GM23338 (cell line): ENCODE data around the gene PAPOLB. TPM values are rescaled to one million over a fixed set of nuclear protein-coding genes. Genes with fewer than 3 reads are reported as not detected.

Experiments
- ATAC-seq: fragments of 200-7000 bp; cut with Tn5 transposase; 3 replicates; pipeline ENCODE4 v1.9.1; 2020
- DNase-seq: peaks from one replicate; pipeline ENCODE4 v3.0.0-alpha.2; 2015; ENCODE audit warnings: low spot score
- H2AFZ ChIP-seq: fragments of 200-600 bp; sonication (generic); 2 replicates; pipeline ENCODE4 v1.8.0; 2016; ENCODE audit warnings: antibody characterized with exemption, mild to moderate bottlenecking, moderate library complexity
- H3F3A ChIP-seq: fragments of 200-600 bp; sonication (generic); replicated peaks from 2 replicates; pipeline ENCODE4 v1.8.0; 2017; ENCODE audit warnings: antibody characterized with exemption, mixed run types, low read depth
- H3K27ac ChIP-seq: fragments of 200-600 bp; sonication (generic); 2 replicates; pipeline ENCODE4 v1.6.1; 2016; ENCODE audit warnings: low read depth
- H3K27me3 ChIP-seq: fragments of 200-600 bp; sonication (generic); 2 replicates; pipeline ENCODE4 v1.8.0; 2016; ENCODE audit warnings: mild to moderate bottlenecking, mixed run types, moderate library complexity; ENCODE audit not compliant: insufficient read depth
- H3K36me3 ChIP-seq: fragments of 200-600 bp; sonication (generic); 2 replicates; pipeline ENCODE4 v1.8.0; 2016; ENCODE audit warnings: mild to moderate bottlenecking; ENCODE audit not compliant: insufficient read depth
- H3K4me1 ChIP-seq: fragments of 200-600 bp; sonication (generic); 2 replicates; pipeline ENCODE4 v1.8.0; 2016; ENCODE audit warnings: mild to moderate bottlenecking, moderate library complexity; ENCODE audit not compliant: insufficient read depth
- H3K4me2 ChIP-seq: fragments of 200-600 bp; sonication (generic); 2 replicates; pipeline ENCODE4 v1.7.1; 2017; ENCODE audit warnings: mixed run types
- H3K4me3 ChIP-seq: fragments of 200-600 bp; sonication (generic); 2 replicates; pipeline ENCODE4 v1.6.1; 2016; ENCODE audit warnings: mixed run types
- H3K79me2 ChIP-seq: fragments of 200-600 bp; sonication (generic); replicated peaks from 2 replicates; pipeline ENCODE4 v1.8.0; 2017; ENCODE audit warnings: mild to moderate bottlenecking; ENCODE audit not compliant: insufficient read depth
- H3K9me2 ChIP-seq: fragments of 200-600 bp; sonication (generic); 2 replicates; pipeline ENCODE4 v1.8.0; 2017; ENCODE audit not compliant: insufficient read depth
- H4K20me1 ChIP-seq: fragments of 200-600 bp; sonication (generic); replicated peaks from 2 replicates; pipeline ENCODE4 v1.8.0; 2017; ENCODE audit warnings: mild to moderate bottlenecking; ENCODE audit not compliant: insufficient read depth
- H3K27ac Mint-ChIP-seq: 2 replicates; pipeline ENCODE4 v1.8.0; 2020; ENCODE audit warnings: inconsistent platforms, mild to moderate bottlenecking, moderate library complexity, mixed read lengths
- H3K27me3 Mint-ChIP-seq: 3 replicates; pipeline ENCODE4 v1.8.0; 2022; ENCODE audit warnings: low read depth, mild to moderate bottlenecking, moderate library complexity, mixed read lengths, inconsistent platforms; ENCODE audit not compliant: insufficient read depth, poor library complexity
- H3K36me3 Mint-ChIP-seq: 3 replicates; pipeline ENCODE4 v1.8.0; 2021; ENCODE audit warnings: low read depth, mild to moderate bottlenecking, inconsistent platforms, moderate library complexity, mixed read lengths
- H3K4me1 Mint-ChIP-seq: 3 replicates; pipeline ENCODE4 v1.8.0; 2020; ENCODE audit warnings: mild to moderate bottlenecking, inconsistent platforms, mixed read lengths
- H3K4me3 Mint-ChIP-seq: 3 replicates; pipeline ENCODE4 v1.8.0; 2021; ENCODE audit warnings: moderate library complexity, mild to moderate bottlenecking, inconsistent platforms, mixed read lengths
- H3K9me3 Mint-ChIP-seq: 3 replicates; pipeline ENCODE4 v1.8.0; 2020; ENCODE audit warnings: moderate library complexity, mild to moderate bottlenecking, inconsistent platforms, mixed read lengths
- EZH2 ChIP-seq: fragments of 200-600 bp; sonication (generic); IDR thresholded peaks from one replicate; pipeline ENCODE4 v1.8.0; 2017; ENCODE audit warnings: antibody characterized with exemption, mild to moderate bottlenecking, low read depth; ENCODE audit not compliant: unreplicated experiment
- EZH2phosphoT487 ChIP-seq: fragments of 200-600 bp; sonication (generic); IDR thresholded peaks from one replicate; pipeline ENCODE4 v1.8.1; 2018; ENCODE audit warnings: antibody characterized with exemption; ENCODE audit not compliant: unreplicated experiment
- JUNB ChIP-seq: IDR thresholded peaks from one replicate; pipeline ENCODE4 v1.6.1; 2016; ENCODE audit warnings: antibody characterized with exemption; ENCODE audit not compliant: unreplicated experiment
- NANOG ChIP-seq: IDR thresholded peaks from 2 replicates; pipeline ENCODE4 v1.6.1; 2016; ENCODE audit warnings: antibody characterized with exemption, borderline replicate concordance
- POLR2AphosphoS5 ChIP-seq: IDR thresholded peaks from 2 replicates; pipeline ENCODE4 v1.6.1; 2016; ENCODE audit warnings: antibody characterized with exemption, low read depth
- STAT1 ChIP-seq: IDR thresholded peaks from one replicate; pipeline ENCODE4 v1.6.1; 2016; ENCODE audit warnings: antibody characterized with exemption; ENCODE audit not compliant: unreplicated experiment
- ZNF331 ChIP-seq: fragments of 250-450 bp; sonication (Bioruptor Pico); IDR thresholded peaks from 2 replicates; pipeline ENCODE4 v1.5.0; 2020; ENCODE audit warnings: low read depth, mild to moderate bottlenecking, moderate library complexity
- polyA plus RNA-seq: library from polyadenylated mRNA; unstranded; fragments of >200 nt; fragmentation: Nextera tagmentation; extraction: Ambion mirVana; gene quantifications from 2 replicates; pipeline ENCODE4 v1.2.1, GENCODE V29; 2016
- total RNA-seq: library from RNA; depleted of rRNA; stranded (reverse); fragments of >200 nt; shearing (Covaris generic); gene quantifications from 2 replicates; pipeline ENCODE4 v1.2.3, GENCODE V29; 2014
- TF ChIP-seq, protein P1 (sequence below): IDR thresholded peaks from 2 replicates; pipeline ENCODE4 v1.6.1; 2016; ENCODE audit warnings: antibody characterized with exemption
- TF ChIP-seq, protein P2 (sequence below): IDR thresholded peaks from one replicate; pipeline ENCODE4 v1.6.1; 2018; ENCODE audit warnings: antibody characterized with exemption; ENCODE audit not compliant: unreplicated experiment
- TF ChIP-seq, protein P3 (sequence below), 2 experiments: fragments of 200-600 bp in 1 of 2; sonication (generic) in 1 of 2; conservative IDR thresholded peaks; 2 replicates each; pipeline versions ENCODE4 v1.5.1 to v1.6.1; 2016 to 2017; ENCODE audit warnings: antibody characterized with exemption in 2 of 2, low read depth in 2 of 2, mild to moderate bottlenecking in 2 of 2, moderate library complexity in 1 of 2
- TF ChIP-seq, protein P4 (sequence below): fragments of 250-450 bp; sonication (Bioruptor Pico); IDR thresholded peaks from 2 replicates; pipeline ENCODE4 v1.5.0; 2020; ENCODE audit warnings: mild to moderate bottlenecking, moderate library complexity

Gene PAPOLB
- total and polyA plus RNA-seq, 2 experiments from 2014 or later = 0.08 to 0.42 TPM

DNA sequence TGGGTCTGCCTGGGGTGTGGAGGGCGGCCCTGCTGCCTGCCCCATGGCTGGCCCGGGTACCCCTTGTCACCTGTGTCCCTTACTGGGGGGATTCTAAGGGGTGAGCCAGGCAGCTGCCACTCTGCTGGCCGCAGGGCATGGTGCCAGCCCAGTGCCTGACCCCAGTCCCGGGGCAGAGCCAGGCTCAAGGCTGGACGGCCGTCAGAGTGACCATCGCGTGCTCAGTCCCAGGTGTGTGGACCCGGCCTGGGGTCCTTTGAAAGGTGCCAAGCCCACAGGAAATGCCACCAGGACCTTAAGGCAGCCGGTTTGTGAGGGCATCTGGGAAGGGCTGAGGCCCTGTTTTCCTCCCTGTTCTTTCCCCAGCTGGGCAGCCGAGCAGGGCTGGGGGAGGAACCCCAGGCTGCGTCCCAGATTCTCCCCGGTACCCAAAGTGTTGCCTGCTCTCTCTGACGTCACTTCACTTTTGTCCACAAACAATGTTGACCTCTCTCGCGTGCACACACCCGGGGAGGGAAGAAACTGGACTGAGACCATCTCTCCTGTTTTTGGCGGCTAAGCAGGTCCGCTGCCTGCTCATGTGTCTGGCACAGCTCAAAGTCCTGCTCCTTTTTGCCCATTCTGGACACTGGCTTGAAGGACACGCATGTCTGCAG is 37.6 kb downstream of the PAPOLB start (continued):
- TF ChIP-seq, protein P1, sequence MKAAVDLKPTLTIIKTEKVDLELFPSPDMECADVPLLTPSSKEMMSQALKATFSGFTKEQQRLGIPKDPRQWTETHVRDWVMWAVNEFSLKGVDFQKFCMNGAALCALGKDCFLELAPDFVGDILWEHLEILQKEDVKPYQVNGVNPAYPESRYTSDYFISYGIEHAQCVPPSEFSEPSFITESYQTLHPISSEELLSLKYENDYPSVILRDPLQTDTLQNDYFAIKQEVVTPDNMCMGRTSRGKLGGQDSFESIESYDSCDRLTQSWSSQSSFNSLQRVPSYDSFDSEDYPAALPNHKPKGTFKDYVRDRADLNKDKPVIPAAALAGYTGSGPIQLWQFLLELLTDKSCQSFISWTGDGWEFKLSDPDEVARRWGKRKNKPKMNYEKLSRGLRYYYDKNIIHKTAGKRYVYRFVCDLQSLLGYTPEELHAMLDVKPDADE = no peak
- no peak for TF ChIP-seq POLR2AphosphoS5
- TF ChIP-seq, protein P2, sequence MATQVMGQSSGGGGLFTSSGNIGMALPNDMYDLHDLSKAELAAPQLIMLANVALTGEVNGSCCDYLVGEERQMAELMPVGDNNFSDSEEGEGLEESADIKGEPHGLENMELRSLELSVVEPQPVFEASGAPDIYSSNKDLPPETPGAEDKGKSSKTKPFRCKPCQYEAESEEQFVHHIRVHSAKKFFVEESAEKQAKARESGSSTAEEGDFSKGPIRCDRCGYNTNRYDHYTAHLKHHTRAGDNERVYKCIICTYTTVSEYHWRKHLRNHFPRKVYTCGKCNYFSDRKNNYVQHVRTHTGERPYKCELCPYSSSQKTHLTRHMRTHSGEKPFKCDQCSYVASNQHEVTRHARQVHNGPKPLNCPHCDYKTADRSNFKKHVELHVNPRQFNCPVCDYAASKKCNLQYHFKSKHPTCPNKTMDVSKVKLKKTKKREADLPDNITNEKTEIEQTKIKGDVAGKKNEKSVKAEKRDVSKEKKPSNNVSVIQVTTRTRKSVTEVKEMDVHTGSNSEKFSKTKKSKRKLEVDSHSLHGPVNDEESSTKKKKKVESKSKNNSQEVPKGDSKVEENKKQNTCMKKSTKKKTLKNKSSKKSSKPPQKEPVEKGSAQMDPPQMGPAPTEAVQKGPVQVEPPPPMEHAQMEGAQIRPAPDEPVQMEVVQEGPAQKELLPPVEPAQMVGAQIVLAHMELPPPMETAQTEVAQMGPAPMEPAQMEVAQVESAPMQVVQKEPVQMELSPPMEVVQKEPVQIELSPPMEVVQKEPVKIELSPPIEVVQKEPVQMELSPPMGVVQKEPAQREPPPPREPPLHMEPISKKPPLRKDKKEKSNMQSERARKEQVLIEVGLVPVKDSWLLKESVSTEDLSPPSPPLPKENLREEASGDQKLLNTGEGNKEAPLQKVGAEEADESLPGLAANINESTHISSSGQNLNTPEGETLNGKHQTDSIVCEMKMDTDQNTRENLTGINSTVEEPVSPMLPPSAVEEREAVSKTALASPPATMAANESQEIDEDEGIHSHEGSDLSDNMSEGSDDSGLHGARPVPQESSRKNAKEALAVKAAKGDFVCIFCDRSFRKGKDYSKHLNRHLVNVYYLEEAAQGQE = no peak

DNA sequence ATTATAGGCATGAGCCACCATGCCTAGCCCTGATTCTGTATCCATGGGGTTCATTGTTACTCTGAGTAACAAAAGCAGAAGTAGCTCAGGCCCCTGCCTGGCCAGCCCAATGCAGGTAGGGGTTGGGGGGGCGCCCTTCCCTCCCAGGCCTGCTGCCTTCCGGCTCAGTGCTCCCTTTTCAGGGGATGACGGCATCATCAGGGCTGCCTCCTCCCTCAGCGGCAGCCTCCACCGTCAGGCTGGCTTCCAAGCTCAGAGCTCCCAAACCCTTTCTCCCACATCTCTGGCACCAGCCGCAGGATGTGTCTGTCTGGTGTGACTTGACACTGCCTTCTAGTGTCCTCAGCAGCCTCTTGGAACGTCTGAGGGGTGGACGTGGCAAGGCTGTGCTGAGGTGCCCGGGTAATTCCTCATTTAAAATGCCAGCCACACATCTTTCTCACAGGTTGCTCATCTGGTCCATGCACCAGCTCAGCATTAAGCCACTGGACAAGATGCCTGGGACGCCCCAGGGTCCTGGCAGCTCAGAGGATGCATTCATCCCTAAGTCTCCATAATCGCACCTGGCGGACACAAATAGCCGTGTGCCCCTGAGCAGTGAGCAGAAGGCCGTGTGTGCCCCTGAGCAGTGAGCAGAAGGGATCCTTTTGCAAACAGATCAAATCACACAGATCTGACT is 38.2 kb downstream of the PAPOLB start:
- H3K9me2 ChIP-seq = no peaks in the 10 kb centered on the region
- H4K20me1 ChIP-seq = no peaks in the 10 kb centered on the region
- H3K4me1 Mint-ChIP-seq = no peaks in the 10 kb centered on the region; the same call in 2 of the 3 replicates
- H2AFZ ChIP-seq = no peak overlapping the region
- no peak for DNase-seq
- H3K27ac ChIP-seq = no peak overlapping the region
- H3K27me3 ChIP-seq = no peaks in the 10 kb centered on the region
- no peaks in the 10 kb centered on the region for H3K36me3 ChIP-seq
- no peak overlapping the region for H3K27ac Mint-ChIP-seq
- no peaks in the 10 kb centered on the region for H3K9me3 Mint-ChIP-seq
- no peak overlapping the region for H3K4me2 ChIP-seq
- H3F3A ChIP-seq = no peaks in the 10 kb centered on the region
- no peak for ATAC-seq
- no peaks in the 10 kb centered on the region for H3K79me2 ChIP-seq
- no peaks in the 10 kb centered on the region for H3K4me1 ChIP-seq
- H3K27me3 Mint-ChIP-seq = peaks cover 5% of the 10 kb centered on the region
- H3K4me3 Mint-ChIP-seq = no peak overlapping the region
- no peak overlapping the region for H3K4me3 ChIP-seq
- H3K36me3 Mint-ChIP-seq = no peaks in the 10 kb centered on the region
- TF ChIP-seq EZH2phosphoT487 (no peak), POLR2AphosphoS5 (no peak), ZNF331 (CRISPR knock-in tag) (no peak), EZH2 (no peak), STAT1 (no peak), NANOG (no peak), JUNB (no peak)
- TF ChIP-seq, protein P3, sequence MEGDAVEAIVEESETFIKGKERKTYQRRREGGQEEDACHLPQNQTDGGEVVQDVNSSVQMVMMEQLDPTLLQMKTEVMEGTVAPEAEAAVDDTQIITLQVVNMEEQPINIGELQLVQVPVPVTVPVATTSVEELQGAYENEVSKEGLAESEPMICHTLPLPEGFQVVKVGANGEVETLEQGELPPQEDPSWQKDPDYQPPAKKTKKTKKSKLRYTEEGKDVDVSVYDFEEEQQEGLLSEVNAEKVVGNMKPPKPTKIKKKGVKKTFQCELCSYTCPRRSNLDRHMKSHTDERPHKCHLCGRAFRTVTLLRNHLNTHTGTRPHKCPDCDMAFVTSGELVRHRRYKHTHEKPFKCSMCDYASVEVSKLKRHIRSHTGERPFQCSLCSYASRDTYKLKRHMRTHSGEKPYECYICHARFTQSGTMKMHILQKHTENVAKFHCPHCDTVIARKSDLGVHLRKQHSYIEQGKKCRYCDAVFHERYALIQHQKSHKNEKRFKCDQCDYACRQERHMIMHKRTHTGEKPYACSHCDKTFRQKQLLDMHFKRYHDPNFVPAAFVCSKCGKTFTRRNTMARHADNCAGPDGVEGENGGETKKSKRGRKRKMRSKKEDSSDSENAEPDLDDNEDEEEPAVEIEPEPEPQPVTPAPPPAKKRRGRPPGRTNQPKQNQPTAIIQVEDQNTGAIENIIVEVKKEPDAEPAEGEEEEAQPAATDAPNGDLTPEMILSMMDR (conservative IDR thresholded peaks at IDR 0.05; ENCODE audit: low read depth in 2 of 2) = no peak
- TF ChIP-seq, protein P4, sequence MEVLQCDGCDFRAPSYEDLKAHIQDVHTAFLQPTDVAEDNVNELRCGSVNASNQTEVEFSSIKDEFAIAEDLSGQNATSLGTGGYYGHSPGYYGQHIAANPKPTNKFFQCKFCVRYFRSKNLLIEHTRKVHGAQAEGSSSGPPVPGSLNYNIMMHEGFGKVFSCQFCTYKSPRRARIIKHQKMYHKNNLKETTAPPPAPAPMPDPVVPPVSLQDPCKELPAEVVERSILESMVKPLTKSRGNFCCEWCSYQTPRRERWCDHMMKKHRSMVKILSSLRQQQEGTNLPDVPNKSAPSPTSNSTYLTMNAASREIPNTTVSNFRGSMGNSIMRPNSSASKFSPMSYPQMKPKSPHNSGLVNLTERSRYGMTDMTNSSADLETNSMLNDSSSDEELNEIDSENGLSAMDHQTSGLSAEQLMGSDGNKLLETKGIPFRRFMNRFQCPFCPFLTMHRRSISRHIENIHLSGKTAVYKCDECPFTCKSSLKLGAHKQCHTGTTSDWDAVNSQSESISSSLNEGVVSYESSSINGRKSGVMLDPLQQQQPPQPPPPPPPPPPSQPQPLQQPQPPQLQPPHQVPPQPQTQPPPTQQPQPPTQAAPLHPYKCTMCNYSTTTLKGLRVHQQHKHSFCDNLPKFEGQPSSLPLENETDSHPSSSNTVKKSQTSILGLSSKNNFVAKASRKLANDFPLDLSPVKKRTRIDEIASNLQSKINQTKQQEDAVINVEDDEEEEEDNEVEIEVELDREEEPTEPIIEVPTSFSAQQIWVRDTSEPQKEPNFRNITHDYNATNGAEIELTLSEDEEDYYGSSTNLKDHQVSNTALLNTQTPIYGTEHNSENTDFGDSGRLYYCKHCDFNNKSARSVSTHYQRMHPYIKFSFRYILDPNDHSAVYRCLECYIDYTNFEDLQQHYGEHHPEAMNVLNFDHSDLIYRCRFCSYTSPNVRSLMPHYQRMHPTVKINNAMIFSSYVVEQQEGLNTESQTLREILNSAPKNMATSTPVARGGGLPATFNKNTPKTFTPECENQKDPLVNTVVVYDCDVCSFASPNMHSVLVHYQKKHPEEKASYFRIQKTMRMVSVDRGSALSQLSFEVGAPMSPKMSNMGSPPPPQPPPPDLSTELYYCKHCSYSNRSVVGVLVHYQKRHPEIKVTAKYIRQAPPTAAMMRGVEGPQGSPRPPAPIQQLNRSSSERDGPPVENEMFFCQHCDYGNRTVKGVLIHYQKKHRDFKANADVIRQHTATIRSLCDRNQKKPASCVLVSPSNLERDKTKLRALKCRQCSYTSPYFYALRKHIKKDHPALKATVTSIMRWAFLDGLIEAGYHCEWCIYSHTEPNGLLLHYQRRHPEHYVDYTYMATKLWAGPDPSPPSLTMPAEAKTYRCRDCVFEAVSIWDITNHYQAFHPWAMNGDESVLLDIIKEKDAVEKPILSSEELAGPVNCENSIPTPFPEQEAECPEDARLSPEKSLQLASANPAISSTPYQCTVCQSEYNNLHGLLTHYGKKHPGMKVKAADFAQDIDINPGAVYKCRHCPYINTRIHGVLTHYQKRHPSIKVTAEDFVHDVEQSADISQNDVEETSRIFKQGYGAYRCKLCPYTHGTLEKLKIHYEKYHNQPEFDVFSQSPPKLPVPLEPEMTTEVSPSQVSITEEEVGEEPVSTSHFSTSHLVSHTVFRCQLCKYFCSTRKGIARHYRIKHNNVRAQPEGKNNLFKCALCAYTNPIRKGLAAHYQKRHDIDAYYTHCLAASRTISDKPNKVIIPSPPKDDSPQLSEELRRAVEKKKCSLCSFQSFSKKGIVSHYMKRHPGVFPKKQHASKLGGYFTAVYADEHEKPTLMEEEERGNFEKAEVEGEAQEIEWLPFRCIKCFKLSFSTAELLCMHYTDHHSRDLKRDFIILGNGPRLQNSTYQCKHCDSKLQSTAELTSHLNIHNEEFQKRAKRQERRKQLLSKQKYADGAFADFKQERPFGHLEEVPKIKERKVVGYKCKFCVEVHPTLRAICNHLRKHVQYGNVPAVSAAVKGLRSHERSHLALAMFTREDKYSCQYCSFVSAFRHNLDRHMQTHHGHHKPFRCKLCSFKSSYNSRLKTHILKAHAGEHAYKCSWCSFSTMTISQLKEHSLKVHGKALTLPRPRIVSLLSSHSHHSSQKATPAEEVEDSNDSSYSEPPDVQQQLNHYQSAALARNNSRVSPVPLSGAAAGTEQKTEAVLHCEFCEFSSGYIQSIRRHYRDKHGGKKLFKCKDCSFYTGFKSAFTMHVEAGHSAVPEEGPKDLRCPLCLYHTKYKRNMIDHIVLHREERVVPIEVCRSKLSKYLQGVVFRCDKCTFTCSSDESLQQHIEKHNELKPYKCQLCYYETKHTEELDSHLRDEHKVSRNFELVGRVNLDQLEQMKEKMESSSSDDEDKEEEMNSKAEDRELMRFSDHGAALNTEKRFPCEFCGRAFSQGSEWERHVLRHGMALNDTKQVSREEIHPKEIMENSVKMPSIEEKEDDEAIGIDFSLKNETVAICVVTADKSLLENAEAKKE (CRISPR knock-in tag) = no peak
